HepG2 (cell line): ENCODE measurements around the gene TM9SF2.

Source experiments
- RBM22 ChIP-seq: fragments of 200-400 bp; formaldehyde crosslinking; optimal IDR thresholded peaks from 2 replicates; pipeline ENCODE3; 2017; ENCODE audit warnings: mild to moderate bottlenecking, low read length, moderate library complexity
- ZNF232 ChIP-seq: sonication (generic); formaldehyde crosslinking; IDR thresholded peaks from 2 replicates; pipeline ENCODE4 v1.4.0; 2020; ENCODE audit warnings: missing genetic modification reagents, borderline replicate concordance

DNA sequence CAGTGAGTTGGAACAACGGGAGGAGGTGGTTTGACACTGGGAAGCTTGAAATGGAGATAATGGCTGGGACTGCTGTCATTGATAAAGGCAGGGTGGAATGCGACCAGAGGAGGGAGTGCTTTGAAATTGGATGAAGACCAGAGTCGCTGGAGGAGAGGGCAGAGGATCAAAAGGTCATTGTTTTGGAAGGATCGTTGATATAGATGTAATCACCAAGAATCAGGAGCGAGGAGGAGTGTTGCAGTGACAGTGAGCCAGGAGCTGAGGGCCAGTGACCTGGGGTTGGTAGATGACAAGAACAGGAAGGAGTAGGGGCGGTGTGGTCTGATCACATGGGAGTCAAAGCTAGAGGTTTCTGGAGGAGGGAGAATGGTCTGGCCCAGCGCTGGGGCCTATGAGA lies 25.3 kb downstream of the TM9SF2 start:
- TF ChIP-seq RBM22, result no peak
- TF ChIP-seq ZNF232 (CRISPR knock-in tag), result no peak
